ENCODE measurements around the gene KIF9.
"Not testable (repeated sequence)": the region's sequence is repeated elsewhere in the genome, so short reads cannot be mapped to it uniquely, and the experiment has no call there.

Gene KIF9, protein sequence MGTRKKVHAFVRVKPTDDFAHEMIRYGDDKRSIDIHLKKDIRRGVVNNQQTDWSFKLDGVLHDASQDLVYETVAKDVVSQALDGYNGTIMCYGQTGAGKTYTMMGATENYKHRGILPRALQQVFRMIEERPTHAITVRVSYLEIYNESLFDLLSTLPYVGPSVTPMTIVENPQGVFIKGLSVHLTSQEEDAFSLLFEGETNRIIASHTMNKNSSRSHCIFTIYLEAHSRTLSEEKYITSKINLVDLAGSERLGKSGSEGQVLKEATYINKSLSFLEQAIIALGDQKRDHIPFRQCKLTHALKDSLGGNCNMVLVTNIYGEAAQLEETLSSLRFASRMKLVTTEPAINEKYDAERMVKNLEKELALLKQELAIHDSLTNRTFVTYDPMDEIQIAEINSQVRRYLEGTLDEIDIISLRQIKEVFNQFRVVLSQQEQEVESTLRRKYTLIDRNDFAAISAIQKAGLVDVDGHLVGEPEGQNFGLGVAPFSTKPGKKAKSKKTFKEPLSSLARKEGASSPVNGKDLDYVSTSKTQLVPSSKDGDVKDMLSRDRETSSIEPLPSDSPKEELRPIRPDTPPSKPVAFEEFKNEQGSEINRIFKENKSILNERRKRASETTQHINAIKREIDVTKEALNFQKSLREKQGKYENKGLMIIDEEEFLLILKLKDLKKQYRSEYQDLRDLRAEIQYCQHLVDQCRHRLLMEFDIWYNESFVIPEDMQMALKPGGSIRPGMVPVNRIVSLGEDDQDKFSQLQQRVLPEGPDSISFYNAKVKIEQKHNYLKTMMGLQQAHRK
- 2.8 to 4.1 reads per million in 2 donors for total RNA-seq

- DNase-seq, result peak; percentile 85
These were observed at the start of gene KIF9, which contains the start of gene KLHL18 for GRCh38 chr3:47282424-47283192. KIF9 (minus strand) TSS chr3:47282799; CDS start chr3:47277374, 5,425 bp downstream. KLHL18 (plus strand) TSS chr3:47282944; CDS start chr3:47282966, 22 bp downstream.

GRCh38 chr3:47324278-47324865 is 41.8 kb upstream of the KIF9 start:
- no peak for DNase-seq

GRCh38 chr3:47323431-47324277 is 41.1 kb upstream of the KIF9 start:
- DNase-seq, result no peak

- no peak for DNase-seq
These were observed 37.4 kb upstream of the KIF9 start for GRCh38 chr3:47319956-47320355.

GRCh38 chr3:47318916-47319315 is 36.3 kb upstream of the KIF9 start:
- no peak for DNase-seq

GRCh38 chr3:47316151-47316550 is 33.6 kb upstream of the KIF9 start:
- not testable (repeated sequence) for DNase-seq

- no peak for DNase-seq
These were observed 32.6 kb upstream of the KIF9 start for GRCh38 chr3:47315069-47315647.

DNA sequence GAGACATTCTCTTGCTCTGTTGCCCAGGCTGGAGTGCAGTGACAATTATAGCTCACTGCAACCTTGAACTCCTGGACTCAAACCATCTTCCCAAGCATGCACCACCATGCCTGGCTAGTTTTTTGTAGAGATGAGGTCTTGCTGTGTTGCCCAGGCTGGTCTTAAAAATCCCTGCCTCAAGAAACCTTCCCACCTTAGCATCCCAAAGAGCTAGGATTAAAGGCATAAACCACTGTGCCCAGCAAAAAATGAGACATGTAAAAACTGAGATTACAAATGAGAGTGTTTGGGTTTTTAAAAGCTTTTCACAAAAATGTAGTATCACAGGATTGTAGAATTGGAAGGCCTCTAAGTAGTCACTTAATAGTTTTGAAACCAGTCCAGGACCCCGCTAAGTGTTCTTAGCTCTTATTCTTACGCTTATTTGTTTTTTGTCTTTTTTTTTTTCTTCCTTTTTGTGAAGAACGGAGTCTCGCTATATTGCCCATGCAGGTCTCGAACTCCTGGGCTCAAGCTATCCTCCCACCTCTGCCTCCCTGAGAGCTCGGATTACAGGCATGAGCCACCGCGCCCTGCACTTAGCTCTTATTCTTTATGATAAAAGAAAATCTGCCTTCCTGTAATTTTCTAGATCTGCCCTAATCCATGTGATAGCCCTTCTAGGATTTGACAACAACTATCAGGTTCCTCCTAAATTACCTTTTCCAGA is 31.6 kb upstream of the KIF9 start:
- DNase-seq, result no peak

- no peak for DNase-seq
These were observed 30.9 kb upstream of the KIF9 start for GRCh38 chr3:47313341-47314055.

DNA sequence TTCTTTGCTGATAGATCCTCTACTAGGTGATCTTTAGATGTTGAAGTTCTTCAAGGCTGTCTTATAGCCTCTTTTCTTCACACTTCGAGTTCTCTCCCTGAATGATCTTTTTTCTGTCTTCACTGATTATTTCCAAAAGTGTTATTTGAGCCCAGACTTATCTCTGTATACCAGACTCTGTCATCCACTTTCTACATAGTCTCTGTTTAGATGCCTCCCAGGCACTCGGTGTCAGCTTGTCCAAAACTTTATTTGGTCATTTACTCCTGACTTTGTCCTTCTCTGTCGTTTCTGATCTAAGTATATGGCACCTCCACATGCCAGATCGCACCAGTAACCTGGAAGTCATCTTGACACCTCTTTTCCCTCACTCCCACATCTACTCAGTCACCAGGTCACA is 27.8 kb upstream of the KIF9 start:
- DNase-seq, result no peak

GRCh38 chr3:47309231-47309630 is 26.6 kb upstream of the KIF9 start:
- DNase-seq, result not testable (repeated sequence)

DNA sequence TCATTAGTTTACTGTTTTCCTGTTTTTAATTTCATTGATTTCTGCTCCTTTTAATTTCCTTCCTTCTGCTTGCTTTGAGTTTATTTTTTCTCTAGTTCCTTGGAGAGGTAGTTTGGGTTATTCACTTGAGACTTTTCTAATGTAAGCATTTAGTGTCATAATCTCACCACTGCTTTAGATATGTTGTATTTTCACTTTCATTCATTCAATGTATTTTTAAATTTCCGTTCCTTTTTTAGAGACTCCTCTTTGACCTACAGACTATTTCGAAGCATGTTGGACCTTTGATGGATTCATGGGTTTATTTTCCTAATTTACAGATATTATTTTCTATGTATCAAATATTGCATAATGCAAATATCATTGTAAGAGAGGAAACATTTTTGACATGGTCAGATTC is 23.4 kb upstream of the KIF9 start:
- DNase-seq, result no peak

DNA sequence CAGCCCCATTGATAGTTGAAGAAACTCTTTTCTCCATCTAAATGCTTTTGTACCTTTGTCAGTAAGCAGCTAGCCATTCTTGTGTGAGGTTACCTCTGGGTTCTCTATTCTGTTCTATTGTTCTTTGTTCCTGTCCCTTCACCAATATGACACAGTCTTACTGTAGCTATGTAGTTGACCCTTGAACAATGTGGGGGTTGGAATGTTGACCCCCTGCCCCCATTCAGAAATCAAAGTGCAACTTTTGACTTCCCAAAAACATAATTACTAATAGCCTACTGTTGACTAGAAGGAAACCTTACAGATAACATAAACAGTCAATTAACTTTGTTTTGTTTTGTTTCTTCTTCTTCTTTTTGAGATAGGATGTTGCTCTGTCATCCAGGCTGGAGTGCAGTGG is 18.9 kb upstream of the KIF9 start:
- DNase-seq, result no peak

GRCh38 chr3:47299381-47300318 is 17.1 kb upstream of the KIF9 start:
- DNase-seq, result no peak

DNA sequence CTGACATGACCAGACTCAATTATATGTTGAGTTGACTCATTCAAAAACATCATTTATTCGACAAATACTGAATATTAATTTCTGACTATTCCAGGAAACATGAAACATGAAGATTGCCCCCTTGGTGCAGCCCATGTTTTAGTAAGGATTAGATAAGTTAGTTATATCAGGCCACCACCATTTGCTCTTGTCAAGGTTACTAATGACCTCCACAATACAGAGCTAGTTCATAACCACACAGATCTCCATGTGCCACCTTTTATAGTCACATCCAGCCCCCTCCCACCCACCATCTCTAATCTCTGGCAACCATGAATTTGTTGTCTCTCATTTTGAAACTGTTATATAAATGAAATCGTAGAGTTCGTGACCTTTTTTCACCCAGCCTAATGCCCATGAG is 15.8 kb upstream of the KIF9 start:
- DNase-seq, result no peak

GRCh38 chr3:47296562-47297302 is 14.1 kb upstream of the KIF9 start:
- DNase-seq, result no peak

GRCh38 chr3:47295976-47296375 is 13.4 kb upstream of the KIF9 start:
- DNase-seq, result no peak

- no peak for DNase-seq
These were observed 12.7 kb upstream of the KIF9 start for GRCh38 chr3:47295322-47295721.
